22Rv1 (cell line): Measurements from ENCODE around the gene GDPD4.

ENCODE experiments used
- H3K27ac ChIP-seq: fragments of 450-650 bp; 2 replicates; pipeline ENCODE4 v1.5.1; 2017
- ZFX ChIP-seq: fragments of 450-650 bp; IDR thresholded peaks from 2 replicates; pipeline ENCODE4 v1.6.1; 2017; ENCODE audit warnings: antibody characterized with exemption, borderline replicate concordance
- TF ChIP-seq, protein P1 (sequence below): fragments of 450-650 bp; IDR thresholded peaks from 2 replicates; pipeline ENCODE4 v1.5.1; 2017; ENCODE audit warnings: mild to moderate bottlenecking

GDPD4 gene

DNA sequence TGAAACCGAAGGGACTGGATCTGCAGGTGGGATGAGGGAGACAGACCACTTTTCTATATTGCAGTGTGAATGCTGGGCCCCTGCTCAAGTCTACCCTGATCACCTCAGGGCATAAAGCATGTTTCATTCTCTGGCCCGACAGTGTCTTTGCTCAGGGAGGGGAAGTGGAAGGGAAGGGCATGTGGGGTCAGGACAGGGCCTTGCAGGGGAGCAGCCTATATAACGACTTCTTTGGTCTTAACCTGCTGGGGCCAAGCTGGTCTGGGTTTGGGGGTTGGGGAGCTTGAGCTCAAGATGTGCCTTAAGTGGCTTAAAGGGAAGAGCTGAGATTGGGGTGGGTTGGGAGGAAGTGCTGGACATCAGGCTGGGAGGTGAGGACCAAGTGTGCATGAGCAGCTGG, 86.4 kb downstream of the GDPD4 start:
- TF ChIP-seq, protein P1, sequence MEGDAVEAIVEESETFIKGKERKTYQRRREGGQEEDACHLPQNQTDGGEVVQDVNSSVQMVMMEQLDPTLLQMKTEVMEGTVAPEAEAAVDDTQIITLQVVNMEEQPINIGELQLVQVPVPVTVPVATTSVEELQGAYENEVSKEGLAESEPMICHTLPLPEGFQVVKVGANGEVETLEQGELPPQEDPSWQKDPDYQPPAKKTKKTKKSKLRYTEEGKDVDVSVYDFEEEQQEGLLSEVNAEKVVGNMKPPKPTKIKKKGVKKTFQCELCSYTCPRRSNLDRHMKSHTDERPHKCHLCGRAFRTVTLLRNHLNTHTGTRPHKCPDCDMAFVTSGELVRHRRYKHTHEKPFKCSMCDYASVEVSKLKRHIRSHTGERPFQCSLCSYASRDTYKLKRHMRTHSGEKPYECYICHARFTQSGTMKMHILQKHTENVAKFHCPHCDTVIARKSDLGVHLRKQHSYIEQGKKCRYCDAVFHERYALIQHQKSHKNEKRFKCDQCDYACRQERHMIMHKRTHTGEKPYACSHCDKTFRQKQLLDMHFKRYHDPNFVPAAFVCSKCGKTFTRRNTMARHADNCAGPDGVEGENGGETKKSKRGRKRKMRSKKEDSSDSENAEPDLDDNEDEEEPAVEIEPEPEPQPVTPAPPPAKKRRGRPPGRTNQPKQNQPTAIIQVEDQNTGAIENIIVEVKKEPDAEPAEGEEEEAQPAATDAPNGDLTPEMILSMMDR = no peak
- no peak for TF ChIP-seq ZFX
- H3K27ac ChIP-seq = no peak overlapping the region

DNA sequence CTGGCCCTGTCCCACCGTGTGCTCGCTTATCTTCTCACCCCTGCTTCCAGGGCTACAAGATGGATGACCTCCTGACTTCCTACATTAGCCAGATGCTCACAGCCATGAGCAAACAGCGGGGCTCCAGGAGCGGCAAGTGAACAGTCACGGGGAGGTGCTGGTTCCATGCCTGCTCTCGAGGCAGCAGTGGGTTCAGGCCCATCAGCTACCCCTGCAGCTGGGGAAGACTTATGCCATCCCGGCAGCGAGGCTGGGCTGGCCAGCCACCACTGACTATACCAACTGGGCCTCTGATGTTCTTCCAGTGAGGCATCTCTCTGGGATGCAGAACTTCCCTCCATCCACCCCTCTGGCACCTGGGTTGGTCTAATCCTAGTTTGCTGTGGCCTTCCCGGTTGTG, 86.9 kb downstream of the GDPD4 start:
- TF ChIP-seq, protein P1 = no peak
- TF ChIP-seq ZFX = no peak
- no peak overlapping the region for H3K27ac ChIP-seq

DNA sequence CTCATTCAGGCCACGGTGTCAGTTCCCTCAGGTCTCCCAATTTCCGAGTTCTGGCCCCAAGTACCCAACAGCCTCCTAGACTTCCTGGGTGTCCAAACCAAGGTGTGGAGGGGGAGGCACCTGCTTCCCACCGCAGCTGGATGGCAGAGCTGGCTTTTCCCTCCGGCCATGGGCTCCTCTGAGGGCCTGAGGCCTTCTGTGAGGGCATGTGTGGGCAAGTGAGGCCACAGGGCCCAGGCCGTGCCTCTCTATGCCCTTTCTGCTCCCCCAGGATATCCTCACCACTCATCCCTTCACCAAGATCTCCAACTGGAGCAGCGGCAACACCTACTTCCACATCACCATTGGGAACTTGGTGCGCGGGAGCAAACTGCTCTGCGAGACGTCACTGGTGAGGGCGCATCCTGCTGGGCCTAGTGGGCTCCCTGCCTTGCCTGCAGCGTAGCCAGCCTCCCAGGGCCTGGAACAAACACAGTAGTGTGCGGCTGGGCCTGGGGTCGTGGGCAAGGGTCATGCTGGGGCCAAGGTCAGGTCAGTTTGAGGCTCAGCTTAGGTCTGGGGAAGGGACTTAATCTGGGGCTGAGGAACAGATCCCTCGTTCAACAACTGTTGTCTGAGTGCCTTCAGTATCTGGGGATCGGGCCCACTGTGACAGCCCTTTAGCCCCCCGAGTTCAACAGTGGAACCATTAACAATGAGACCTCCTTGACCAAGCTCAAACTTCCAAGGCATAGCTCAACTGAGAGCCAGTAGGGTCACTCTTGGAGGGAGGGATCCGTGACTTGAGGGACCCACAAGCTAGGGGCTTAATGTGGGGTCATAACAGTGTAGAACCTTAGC, 87.7 kb downstream of the GDPD4 start:
- no peak overlapping the region for H3K27ac ChIP-seq

DNA sequence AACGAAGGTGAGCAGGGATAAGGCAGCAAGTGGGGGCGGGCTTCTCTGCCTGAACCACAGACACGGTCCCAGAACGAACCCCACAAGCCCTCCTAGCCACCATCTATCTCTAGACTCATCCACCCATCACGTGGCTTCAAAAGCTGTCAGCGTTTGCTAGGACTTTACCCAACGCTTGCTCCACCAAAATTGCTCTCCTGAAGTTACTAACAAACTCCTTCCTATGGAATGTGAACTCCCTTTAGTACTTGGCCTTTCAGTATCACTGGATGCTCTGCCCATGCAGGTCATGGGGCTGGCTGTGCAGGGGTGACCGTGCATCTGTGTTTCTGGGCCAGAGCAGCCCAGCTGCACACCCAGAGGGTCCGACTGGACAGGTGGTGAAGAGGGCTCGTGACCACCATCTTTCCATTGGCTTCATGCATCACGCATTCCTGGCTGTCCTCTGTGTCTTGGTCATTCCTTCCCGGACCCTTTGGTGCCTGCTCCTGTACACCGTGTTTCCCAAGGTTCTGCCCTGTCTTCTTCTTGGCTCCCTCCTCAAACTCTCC, 88.4 kb downstream of the GDPD4 start:
- H3K27ac ChIP-seq = no peak overlapping the region
- TF ChIP-seq, protein P1 = no peak
- no peak for TF ChIP-seq ZFX

More for the DNA sequence above, 87.7 kb downstream of the GDPD4 start:
- TF ChIP-seq ZFX = no peak
- TF ChIP-seq, protein P1 = no peak

DNA sequence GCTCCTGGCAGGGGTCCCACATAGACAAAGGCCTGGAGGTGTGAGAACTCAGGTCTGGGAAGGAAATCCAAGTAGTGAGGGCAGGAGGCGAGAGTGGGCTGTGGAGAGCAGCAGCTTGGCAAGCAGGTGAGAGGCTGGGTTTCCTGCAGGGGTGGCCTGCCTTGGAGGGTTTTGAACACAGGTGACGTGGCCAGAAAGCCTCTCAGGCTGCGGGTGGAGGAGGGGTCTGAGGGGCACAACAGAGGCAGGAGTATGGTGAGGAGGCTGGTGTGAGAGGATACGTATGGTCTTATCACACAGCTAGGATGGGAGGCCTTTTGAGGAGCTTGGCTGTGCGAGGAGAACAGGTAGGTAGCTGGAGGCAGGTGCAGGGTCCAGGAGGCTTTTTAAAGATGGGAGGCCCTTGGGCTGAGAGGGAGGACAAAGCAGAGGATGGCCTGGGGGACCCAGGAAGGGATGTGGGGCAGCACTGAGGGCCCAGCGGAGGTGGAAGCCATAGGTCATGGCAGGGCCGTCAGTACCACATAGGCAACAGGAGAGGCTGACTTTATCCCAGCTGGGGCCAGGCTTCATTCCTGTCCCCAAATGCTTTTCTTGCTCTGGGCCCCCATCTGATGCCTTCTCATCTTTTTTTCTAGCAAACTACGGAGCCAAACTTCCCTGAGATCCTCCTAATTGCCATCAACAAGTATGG, 89.0 kb downstream of the GDPD4 start:
- H3K27ac ChIP-seq = no peak overlapping the region
- no peak for TF ChIP-seq ZFX
- TF ChIP-seq, protein P1 = no peak

GRCh38 chr11:77211594-77212251, 89.8 kb downstream of the GDPD4 start:
- TF ChIP-seq, protein P1 = no peak
- no peak for TF ChIP-seq ZFX
- H3K27ac ChIP-seq = no peak overlapping the region

- no peak for TF ChIP-seq ZFX
- TF ChIP-seq, protein P1 = no peak
- H3K27ac ChIP-seq = no peak overlapping the region
Observed at GRCh38 chr11:77211040-77211451, 90.4 kb downstream of the GDPD4 start.
